ENCODE measurements around the gene PMF1.
A peak's percentile ranks its signal among the peaks of the same experiment; 100 is the strongest.

Gene PMF1

GRCh38 chr1:156270314-156270713, 57.5 kb downstream of the PMF1 start:
- Histone ChIP-seq H3K27me3 (ENCODE audit: insufficient read depth, insufficient read length) (no peaks in the 10 kb centered on the region), H3K9ac (ENCODE audit: insufficient read length, low read depth) (no peak overlapping the region), H3K4me3 (ENCODE audit: insufficient read length, low read depth) (no peak overlapping the region), H3K9me3 (ENCODE audit: insufficient read depth, low read length) (no peaks in the 10 kb centered on the region), H3K4me1 (ENCODE audit: insufficient read depth, insufficient read length) (no peaks in the 10 kb centered on the region), H3K36me3 (ENCODE audit: insufficient read depth, insufficient read length, low read length) (peaks cover 94% of the 10 kb centered on the region)
- no peak for TF ChIP-seq SUZ12 (IDR thresholded peaks at IDR 0.05; ENCODE audit: extremely low read depth, insufficient read depth, insufficient read length)
- no peak for DNase-seq (ENCODE audit: low read depth, low spot score)

- peaks cover 98% of the 10 kb centered on the region for H3K36me3 ChIP-seq (ENCODE audit: insufficient read depth, insufficient read length, low read length)
Observed at GRCh38 chr1:156276532-156276931, 63.7 kb downstream of the PMF1 start.

GRCh38 chr1:156276966-156277381, 64.2 kb downstream of the PMF1 start:
- H3K4me3 ChIP-seq (ENCODE audit: insufficient read length, low read depth) = no peak overlapping the region
- no peak for DNase-seq (ENCODE audit: low read depth, low spot score)
- H3K9me3 ChIP-seq (ENCODE audit: insufficient read depth, low read length) = no peaks in the 10 kb centered on the region
- H3K27me3 ChIP-seq (ENCODE audit: insufficient read depth, insufficient read length) = no peaks in the 10 kb centered on the region
- no peak overlapping the region for H3K9ac ChIP-seq (ENCODE audit: insufficient read length, low read depth)
- TF ChIP-seq SUZ12 (IDR thresholded peaks at IDR 0.05; ENCODE audit: extremely low read depth, insufficient read depth, insufficient read length) (no peak), YY1 (IDR thresholded peaks at IDR 0.05; ENCODE audit: insufficient read depth, insufficient read length) (no peak), ZNF274 (IDR thresholded peaks at IDR 0.05; ENCODE audit: low read depth, low read length) (no peak)
- H3K4me1 ChIP-seq (ENCODE audit: insufficient read depth, insufficient read length) = peaks cover 8% of the 10 kb centered on the region
- peaks cover 97% of the 10 kb centered on the region for H3K36me3 ChIP-seq (ENCODE audit: insufficient read depth, insufficient read length, low read length)

More at GRCh38 chr1:156276532-156276931, 63.7 kb downstream of the PMF1 start:
- no peak for DNase-seq (ENCODE audit: low read depth, low spot score)
- H3K4me3 ChIP-seq (ENCODE audit: insufficient read length, low read depth) = no peak overlapping the region
- TF ChIP-seq YY1 (IDR thresholded peaks at IDR 0.05; ENCODE audit: insufficient read depth, insufficient read length) (no peak), SUZ12 (IDR thresholded peaks at IDR 0.05; ENCODE audit: extremely low read depth, insufficient read depth, insufficient read length) (no peak), ZNF274 (IDR thresholded peaks at IDR 0.05; ENCODE audit: low read depth, low read length) (no peak)
- no peaks in the 10 kb centered on the region for H3K27me3 ChIP-seq (ENCODE audit: insufficient read depth, insufficient read length)
- no peak overlapping the region for H3K9ac ChIP-seq (ENCODE audit: insufficient read length, low read depth)
- H3K4me1 ChIP-seq (ENCODE audit: insufficient read depth, insufficient read length) = peaks cover 8% of the 10 kb centered on the region
- no peaks in the 10 kb centered on the region for H3K9me3 ChIP-seq (ENCODE audit: insufficient read depth, low read length)

- Histone ChIP-seq H3K9me3 (ENCODE audit: insufficient read depth, low read length) (no peaks in the 10 kb centered on the region), H3K4me1 (ENCODE audit: insufficient read depth, insufficient read length) (peaks cover 8% of the 10 kb centered on the region), H3K9ac (ENCODE audit: insufficient read length, low read depth) (no peak overlapping the region), H3K36me3 (ENCODE audit: insufficient read depth, insufficient read length, low read length) (peaks cover 79% of the 10 kb centered on the region), H3K27me3 (ENCODE audit: insufficient read depth, insufficient read length) (no peaks in the 10 kb centered on the region), H3K4me3 (ENCODE audit: insufficient read length, low read depth) (no peak overlapping the region)
- TF ChIP-seq SUZ12 (IDR thresholded peaks at IDR 0.05; ENCODE audit: extremely low read depth, insufficient read depth, insufficient read length) = no peak
- TF ChIP-seq YY1 (IDR thresholded peaks at IDR 0.05; ENCODE audit: insufficient read depth, insufficient read length) = no peak
- TF ChIP-seq ZNF274 (IDR thresholded peaks at IDR 0.05; ENCODE audit: low read depth, low read length) = no peak
- no peak for DNase-seq (ENCODE audit: low read depth, low spot score)
Observed at GRCh38 chr1:156279837-156280236, 67.0 kb downstream of the PMF1 start.

- TF ChIP-seq YY1 (IDR thresholded peaks at IDR 0.05; ENCODE audit: insufficient read depth, insufficient read length) (no peak), SUZ12 (IDR thresholded peaks at IDR 0.05; ENCODE audit: extremely low read depth, insufficient read depth, insufficient read length) (no peak), ZNF274 (IDR thresholded peaks at IDR 0.05; ENCODE audit: low read depth, low read length) (no peak)
- H3K27me3 ChIP-seq (ENCODE audit: insufficient read depth, insufficient read length) = no peaks in the 10 kb centered on the region
- H3K36me3 ChIP-seq (ENCODE audit: insufficient read depth, insufficient read length, low read length) = peaks cover 81% of the 10 kb centered on the region
- H3K4me1 ChIP-seq (ENCODE audit: insufficient read depth, insufficient read length) = peaks cover 8% of the 10 kb centered on the region
- peak overlapping the region; percentile 95 for H3K9ac ChIP-seq (ENCODE audit: insufficient read length, low read depth)
- H3K9me3 ChIP-seq (ENCODE audit: insufficient read depth, low read length) = no peaks in the 10 kb centered on the region
- H3K4me3 ChIP-seq (ENCODE audit: insufficient read length, low read depth) = peak overlapping the region; percentile 80
- DNase-seq (ENCODE audit: low read depth, low spot score) = no peak
Observed at GRCh38 chr1:156281281-156281680, 68.5 kb downstream of the PMF1 start.

GRCh38 chr1:156281693-156282478, 69.1 kb downstream of the PMF1 start:
- no peak for DNase-seq (ENCODE audit: low read depth, low spot score)
- H3K4me1 ChIP-seq (ENCODE audit: insufficient read depth, insufficient read length) = peaks cover 8% of the 10 kb centered on the region

GRCh38 chr1:156282479-156283222, 69.8 kb downstream of the PMF1 start, which contains the start of gene SMG5:
Gene SMG5 (minus strand): TSS chr1:156282825. CDS start chr1:156282680, 145 bp downstream.
- no peaks in the 10 kb centered on the region for H3K27me3 ChIP-seq (ENCODE audit: insufficient read depth, insufficient read length)
- peaks cover 77% of the 10 kb centered on the region for H3K36me3 ChIP-seq (ENCODE audit: insufficient read depth, insufficient read length, low read length)
- no peak for TF ChIP-seq SUZ12 (IDR thresholded peaks at IDR 0.05; ENCODE audit: extremely low read depth, insufficient read depth, insufficient read length)
- TF ChIP-seq YY1 (IDR thresholded peaks at IDR 0.05; ENCODE audit: insufficient read depth, insufficient read length) = peak; percentile 97
- no peak for TF ChIP-seq ZNF274 (IDR thresholded peaks at IDR 0.05; ENCODE audit: low read depth, low read length)
- H3K9ac ChIP-seq (ENCODE audit: insufficient read length, low read depth) = peak within 1 kb of the TSS; percentile 95
- H3K4me3 ChIP-seq (ENCODE audit: insufficient read length, low read depth) = peak within 1 kb of the TSS; percentile 80
- H3K4me1 ChIP-seq (ENCODE audit: insufficient read depth, insufficient read length) = peaks cover 8% of the 10 kb centered on the region
- DNase-seq (ENCODE audit: low read depth, low spot score) = peak; percentile 100
- no peaks in the 10 kb centered on the region for H3K9me3 ChIP-seq (ENCODE audit: insufficient read depth, low read length)

More at GRCh38 chr1:156281693-156282478, 69.1 kb downstream of the PMF1 start:
- no peaks in the 10 kb centered on the region for H3K27me3 ChIP-seq (ENCODE audit: insufficient read depth, insufficient read length)
- H3K9me3 ChIP-seq (ENCODE audit: insufficient read depth, low read length) = no peaks in the 10 kb centered on the region
- peak overlapping the region; percentile 80 for H3K4me3 ChIP-seq (ENCODE audit: insufficient read length, low read depth)
- H3K9ac ChIP-seq (ENCODE audit: insufficient read length, low read depth) = peak overlapping the region; percentile 95
- H3K36me3 ChIP-seq (ENCODE audit: insufficient read depth, insufficient read length, low read length) = peaks cover 81% of the 10 kb centered on the region
- TF ChIP-seq YY1 (IDR thresholded peaks at IDR 0.05; ENCODE audit: insufficient read depth, insufficient read length) = no peak
- TF ChIP-seq SUZ12 (IDR thresholded peaks at IDR 0.05; ENCODE audit: extremely low read depth, insufficient read depth, insufficient read length) = no peak
- no peak for TF ChIP-seq ZNF274 (IDR thresholded peaks at IDR 0.05; ENCODE audit: low read depth, low read length)
